Immature natural killer cell (primary cell): ENCODE measurements around the gene ERBB2. TPM values are rescaled to one million over a fixed set of nuclear protein-coding genes. Genes with fewer than 3 reads are reported as not detected.

Source experiments
- DNase-seq, 3 donors: peaks; one replicate each; pipeline ENCODE4 v3.0.0; 2022; ENCODE audit warnings: mixed read lengths in 1 of 3
- H3K27ac Mint-ChIP-seq, 6 donors: one replicate each; pipeline ENCODE4 v1.8.0; 2020; ENCODE audit warnings: mixed read lengths in 6 of 6, mild to moderate bottlenecking in 5 of 6, inconsistent platforms in 4 of 6, moderate library complexity in 3 of 6
- H3K27me3 Mint-ChIP-seq, 3 donors: one replicate each; pipeline ENCODE4 v1.8.0; 2020 to 2021; ENCODE audit warnings: low read depth in 3 of 3, mild to moderate bottlenecking in 3 of 3, mixed read lengths in 3 of 3, moderate library complexity in 3 of 3, inconsistent platforms in 1 of 3
- H3K36me3 Mint-ChIP-seq, 3 donors: one replicate each; pipeline ENCODE4 v1.8.0; 2020; ENCODE audit warnings: mixed read lengths in 3 of 3, inconsistent platforms in 2 of 3, mild to moderate bottlenecking in 2 of 3
- H3K4me1 Mint-ChIP-seq, 2 donors: one replicate each; pipeline ENCODE4 v1.8.0; 2020; ENCODE audit warnings: inconsistent platforms in 2 of 2, mild to moderate bottlenecking in 2 of 2, mixed read lengths in 2 of 2, moderate library complexity in 1 of 2
- H3K4me3 Mint-ChIP-seq, 5 donors: one replicate each; pipeline ENCODE4 v1.8.0; 2020; ENCODE audit warnings: mild to moderate bottlenecking in 5 of 5, mixed read lengths in 5 of 5, inconsistent platforms in 3 of 5, moderate library complexity in 3 of 5
- H3K9me3 Mint-ChIP-seq, 6 donors: one replicate each; pipeline ENCODE4 v1.8.0; 2020; ENCODE audit warnings: mild to moderate bottlenecking in 6 of 6, mixed read lengths in 6 of 6, inconsistent platforms in 4 of 6, moderate library complexity in 3 of 6
- polyA plus RNA-seq, 3 donors: library from polyadenylated mRNA; unstranded; fragments of 300-500 nt; fragmentation: Illumina TruSeq; gene quantifications; one replicate each; pipeline ENCODE4 v1.2.3, GENCODE V29; 2021

ERBB2 gene
- polyA plus RNA-seq, 3 donors from 2014 or later = 14.5 to 49.2 (median 25.2) TPM

- Mint-ChIP-seq H3K9me3 (no peaks in the 10 kb centered on the region), H3K4me3 (peak overlapping the region in 4 of 5 donors; percentile 29 to 81 (median 66)), H3K27me3 (peaks cover 2 to 8% (median 3%) of the 10 kb centered on the region in 3 donors), H3K36me3 (peaks cover 0 to 9% (median 0%) of the 10 kb centered on the region in 3 donors), H3K4me1 (peaks cover 63 to 66% of the 10 kb centered on the region in 2 donors), H3K27ac (peak overlapping the region; percentile 91 to 98 (median 96))
- DNase-seq = no peak
Measured at GRCh38 chr17:39677542-39678339, 22.1 kb upstream of the ERBB2 start.

DNA sequence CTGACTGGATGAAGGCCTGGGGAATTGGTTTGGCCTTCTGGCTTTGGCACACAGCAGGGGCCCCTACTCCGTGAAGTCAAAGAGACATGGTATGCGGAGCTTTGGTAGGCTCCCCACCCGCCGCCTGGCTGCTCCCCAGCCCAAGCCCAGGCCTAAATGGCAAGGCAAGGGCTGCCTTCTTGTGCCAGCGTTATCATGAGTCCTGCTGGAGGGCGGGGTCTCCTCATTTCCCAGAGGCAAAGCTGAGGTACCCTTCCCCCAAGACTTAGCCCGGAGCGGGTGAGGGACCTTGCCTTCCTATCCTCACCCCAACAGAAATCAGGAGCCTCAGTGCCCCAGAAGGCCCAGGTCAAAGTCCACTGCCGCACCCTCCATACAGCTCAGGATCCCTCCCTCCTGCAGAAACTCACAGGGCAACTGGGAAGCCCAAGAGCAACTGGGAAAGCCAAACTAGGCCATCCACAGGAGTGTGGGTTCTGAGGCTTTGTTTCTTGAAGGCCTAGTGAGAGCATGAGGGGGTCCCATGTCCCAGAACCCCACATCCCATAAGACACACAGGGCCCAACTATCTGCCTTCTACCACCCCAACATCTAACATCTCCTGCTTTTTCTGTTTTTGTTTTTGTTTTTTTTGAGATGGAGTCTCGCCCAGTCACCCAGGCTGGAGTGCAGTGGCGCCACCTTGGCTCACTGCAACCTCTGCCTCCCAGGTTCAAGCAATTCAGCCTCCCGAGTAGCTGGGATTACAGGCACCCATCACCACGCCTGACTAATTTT is 21.3 kb upstream of the ERBB2 start:
- H3K36me3 Mint-ChIP-seq = peaks cover 5 to 15% (median 6%) of the 10 kb centered on the region in 3 donors
- no peak for DNase-seq
- peak overlapping the region; percentile 91 to 98 (median 96) for H3K27ac Mint-ChIP-seq
- H3K4me1 Mint-ChIP-seq = peaks cover 63 to 67% of the 10 kb centered on the region in 2 donors
- peak overlapping the region in 4 of 5 donors; percentile 66 to 79 (median 74) for H3K4me3 Mint-ChIP-seq
- peaks cover 2 to 10% (median 3%) of the 10 kb centered on the region in 3 donors for H3K27me3 Mint-ChIP-seq
- H3K9me3 Mint-ChIP-seq = no peaks in the 10 kb centered on the region

DNA sequence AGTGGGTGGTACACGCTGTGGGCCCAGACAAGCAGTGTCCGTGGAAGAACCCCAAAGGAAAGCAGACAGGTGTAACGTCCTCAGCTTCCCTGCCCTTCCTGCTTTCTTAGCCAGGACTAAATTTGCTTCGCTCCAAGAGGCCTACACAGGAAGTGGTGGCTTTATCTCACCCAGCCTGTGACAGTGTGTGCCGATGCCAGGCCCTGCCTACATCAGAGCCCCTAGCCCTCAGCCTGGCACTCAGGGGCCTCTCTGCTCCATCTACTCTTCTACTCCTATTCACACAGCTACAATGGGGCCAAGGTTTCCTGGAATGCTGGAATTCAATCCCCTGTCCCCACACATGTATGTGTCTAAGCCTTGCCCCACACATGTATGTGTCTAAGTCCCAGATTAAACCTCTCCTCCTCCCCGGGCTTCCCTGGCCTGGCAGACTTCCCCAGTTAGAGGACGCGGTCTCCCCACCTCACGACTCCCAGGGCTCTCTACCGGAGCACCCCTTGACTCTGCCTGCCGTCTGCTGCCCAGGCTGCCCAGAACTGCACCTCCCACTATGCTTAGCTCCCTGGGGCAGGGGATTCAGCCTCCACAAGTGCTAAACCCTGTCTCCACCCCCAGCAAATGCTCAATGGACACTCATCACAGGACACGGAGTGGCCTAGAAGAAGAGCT is 20.2 kb upstream of the ERBB2 start:
- Mint-ChIP-seq H3K9me3 (no peaks in the 10 kb centered on the region), H3K4me1 (peaks cover 63 to 65% of the 10 kb centered on the region in 2 donors), H3K27me3 (peaks cover 2 to 6% (median 3%) of the 10 kb centered on the region in 3 donors), H3K36me3 (peaks cover 6 to 19% (median 10%) of the 10 kb centered on the region in 3 donors), H3K4me3 (peak overlapping the region; percentile 66 to 79 (median 74)), H3K27ac (peak overlapping the region; percentile 91 to 98 (median 96))
- DNase-seq = peak; percentile 44 to 57 (median 57)

DNA sequence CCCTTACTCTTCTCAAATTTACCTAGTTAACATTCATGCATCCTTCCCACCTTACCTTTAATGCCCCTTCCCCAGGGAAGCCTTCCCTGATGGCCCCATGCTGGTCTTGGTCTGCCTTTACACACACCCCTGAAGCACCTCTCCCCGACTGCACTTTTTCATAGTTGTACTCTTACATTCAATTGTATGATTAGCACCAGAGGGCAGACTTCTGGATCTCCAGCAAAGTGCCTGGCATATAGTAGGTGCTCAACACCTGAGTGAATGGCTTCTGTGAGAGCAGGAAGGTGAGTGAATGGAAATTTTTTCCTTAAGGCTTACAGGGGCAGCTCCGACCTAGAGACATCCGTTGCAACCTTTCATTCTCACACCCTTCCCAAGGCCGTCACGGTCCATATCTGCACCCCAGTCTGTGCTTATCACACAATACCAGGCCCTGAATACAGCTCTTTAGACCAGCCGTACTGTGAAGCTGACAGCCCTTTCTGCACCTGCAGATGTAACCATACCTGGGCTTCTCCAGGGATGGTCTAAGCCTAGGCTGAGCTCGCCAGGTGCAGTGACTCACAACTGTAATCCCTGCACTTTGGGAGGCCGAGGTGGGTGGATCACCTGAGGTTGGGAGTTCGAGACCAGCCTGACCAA is 16.4 kb upstream of the ERBB2 start:
- no peaks in the 10 kb centered on the region for H3K9me3 Mint-ChIP-seq
- DNase-seq = no peak
- H3K4me1 Mint-ChIP-seq = peaks cover 47 to 49% of the 10 kb centered on the region in 2 donors
- peaks cover 11 to 22% (median 14%) of the 10 kb centered on the region in 3 donors for H3K36me3 Mint-ChIP-seq
- no peak overlapping the region for H3K4me3 Mint-ChIP-seq
- peaks cover 6 to 15% (median 7%) of the 10 kb centered on the region in 3 donors for H3K27me3 Mint-ChIP-seq
- H3K27ac Mint-ChIP-seq = peak overlapping the region in 2 of 6 donors; percentile 7 to 37

GRCh38 chr17:39684369-39685192 is 15.3 kb upstream of the ERBB2 start:
- Mint-ChIP-seq H3K27me3 (peaks cover 6 to 15% (median 11%) of the 10 kb centered on the region in 3 donors), H3K36me3 (peaks cover 11 to 22% (median 14%) of the 10 kb centered on the region in 3 donors), H3K27ac (peak overlapping the region in 1 of 6 donors; percentile 31), H3K4me1 (peaks cover 44 to 45% of the 10 kb centered on the region in 2 donors), H3K9me3 (no peaks in the 10 kb centered on the region), H3K4me3 (no peak overlapping the region)
- DNase-seq = no peak

DNA sequence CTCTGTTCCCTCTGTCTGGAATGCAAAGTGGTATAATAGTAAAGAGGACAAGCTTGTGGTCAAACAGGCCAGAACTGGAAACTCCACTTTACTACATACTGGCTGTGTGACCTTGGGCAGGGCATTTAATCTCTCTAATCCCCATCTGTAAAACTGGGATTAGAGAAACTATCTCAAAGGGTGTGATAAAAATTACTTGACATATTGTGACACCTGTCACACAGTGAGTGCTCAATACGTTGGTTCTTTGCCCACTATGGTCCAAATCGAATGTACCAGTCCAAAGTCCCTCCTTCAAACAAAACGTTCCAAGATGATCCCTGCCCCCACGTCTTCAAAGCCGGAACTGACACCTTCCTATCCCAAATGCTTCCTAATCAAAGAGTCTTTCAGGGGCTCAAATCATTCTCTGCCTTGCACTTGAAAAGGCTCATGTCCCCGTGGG is 12.7 kb upstream of the ERBB2 start:
- Mint-ChIP-seq H3K27ac (peak overlapping the region; percentile 92 to 98 (median 96)), H3K4me1 (peaks cover 27 to 28% of the 10 kb centered on the region in 2 donors), H3K36me3 (peaks cover 11 to 16% (median 14%) of the 10 kb centered on the region in 3 donors), H3K9me3 (no peaks in the 10 kb centered on the region), H3K4me3 (peak overlapping the region; percentile 95 to 98 (median 97)), H3K27me3 (peaks cover 3 to 11% (median 9%) of the 10 kb centered on the region in 3 donors)
- no peak for DNase-seq

- Mint-ChIP-seq H3K27ac (peak within 1 kb of the TSS; percentile 92 to 98 (median 96)), H3K4me1 (peaks cover 26 to 27% of the 10 kb centered on the region in 2 donors), H3K4me3 (peak within 1 kb of the TSS; percentile 95 to 98 (median 97)), H3K27me3 (peaks cover 3 to 11% (median 9%) of the 10 kb centered on the region in 3 donors), H3K9me3 (no peaks in the 10 kb centered on the region), H3K36me3 (peaks cover 11 to 14% (median 13%) of the 10 kb centered on the region in 3 donors)
- peak; percentile 85 to 90 (median 88) for DNase-seq
Measured at GRCh38 chr17:39687546-39688474, 12.1 kb upstream of the ERBB2 start, which contains the start of gene PGAP3. Gene PGAP3 (minus strand): TSS chr17:39688057. CDS start chr17:39688014, 43 bp downstream.

- no peaks in the 10 kb centered on the region for H3K9me3 Mint-ChIP-seq
- no peak for DNase-seq
- H3K27ac Mint-ChIP-seq = peak overlapping the region; percentile 92 to 98 (median 96)
- peaks cover 24 to 27% of the 10 kb centered on the region in 2 donors for H3K4me1 Mint-ChIP-seq
- peak overlapping the region; percentile 95 to 98 (median 97) for H3K4me3 Mint-ChIP-seq
- peaks cover 8 to 9% (median 8%) of the 10 kb centered on the region in 3 donors for H3K36me3 Mint-ChIP-seq
- H3K27me3 Mint-ChIP-seq = peaks cover 3 to 9% (median 9%) of the 10 kb centered on the region in 3 donors
Measured at GRCh38 chr17:39688475-39688835, 11.4 kb upstream of the ERBB2 start.

- no peak for DNase-seq
- peak overlapping the region; percentile 95 to 98 (median 97) for H3K4me3 Mint-ChIP-seq
- peaks cover 7 to 9% (median 7%) of the 10 kb centered on the region in 3 donors for H3K36me3 Mint-ChIP-seq
- H3K27ac Mint-ChIP-seq = peak overlapping the region; percentile 92 to 98 (median 96)
- H3K9me3 Mint-ChIP-seq = no peaks in the 10 kb centered on the region
- peaks cover 3 to 9% (median 9%) of the 10 kb centered on the region in 3 donors for H3K27me3 Mint-ChIP-seq
- H3K4me1 Mint-ChIP-seq = peaks cover 24 to 27% of the 10 kb centered on the region in 2 donors
Measured at GRCh38 chr17:39688945-39689344, 10.9 kb upstream of the ERBB2 start.

DNA sequence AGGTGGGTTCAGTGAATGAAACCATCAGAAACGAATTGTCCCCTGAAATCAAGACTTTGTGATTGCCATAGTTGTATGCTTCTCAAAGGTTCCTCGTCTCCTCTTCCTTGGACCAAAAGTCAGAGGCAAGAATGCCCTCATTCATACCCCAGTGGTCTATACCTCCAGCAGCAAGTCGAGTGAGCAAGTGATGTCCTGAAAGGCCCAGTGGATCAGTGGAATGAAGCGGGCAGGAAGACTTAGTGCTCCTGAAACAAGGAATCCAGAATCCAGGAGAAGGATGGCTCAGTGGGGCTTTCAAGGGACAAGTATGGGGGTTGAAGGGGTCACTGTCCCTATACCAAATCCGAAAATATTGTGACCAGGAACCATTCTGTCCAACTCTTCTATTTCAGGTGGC is 5.3 kb upstream of the ERBB2 start:
- DNase-seq = no peak
- peaks cover 0 to 10% (median 4%) of the 10 kb centered on the region in 3 donors for H3K27me3 Mint-ChIP-seq

DNA sequence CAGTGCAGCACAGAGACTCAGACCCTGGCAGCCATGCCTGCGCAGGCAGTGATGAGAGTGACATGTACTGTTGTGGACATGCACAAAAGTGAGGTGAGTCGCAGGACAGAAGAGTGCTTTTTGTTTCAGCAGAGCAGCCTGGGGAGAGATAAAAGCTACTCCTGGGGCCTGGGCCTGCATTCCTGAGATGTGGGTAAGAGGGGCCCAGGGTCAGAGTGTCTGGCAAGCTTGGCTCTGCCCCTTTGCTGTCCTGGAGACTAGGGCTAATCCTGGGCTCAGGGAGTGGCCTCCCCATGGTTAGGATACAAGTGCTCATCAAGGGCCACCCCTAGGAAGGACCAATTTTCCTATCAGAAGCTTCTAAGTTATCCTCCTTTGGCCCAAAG is 4.8 kb upstream of the ERBB2 start:
- peaks cover 3 to 15% (median 13%) of the 10 kb centered on the region in 3 donors for H3K36me3 Mint-ChIP-seq
- H3K4me1 Mint-ChIP-seq = peaks cover 6 to 7% of the 10 kb centered on the region in 2 donors
- H3K27me3 Mint-ChIP-seq = peaks cover 2 to 13% (median 4%) of the 10 kb centered on the region in 3 donors
- no peaks in the 10 kb centered on the region for H3K9me3 Mint-ChIP-seq
- H3K27ac Mint-ChIP-seq = no peak overlapping the region
- DNase-seq = no peak
- H3K4me3 Mint-ChIP-seq = no peak overlapping the region

More for the DNA sequence above, 5.3 kb upstream of the ERBB2 start:
- Mint-ChIP-seq H3K9me3 (no peaks in the 10 kb centered on the region), H3K4me3 (no peak overlapping the region), H3K27ac (no peak overlapping the region), H3K36me3 (peaks cover 3 to 15% (median 13%) of the 10 kb centered on the region in 3 donors), H3K4me1 (peaks cover 3 to 4% of the 10 kb centered on the region in 2 donors)
